Measurements from ENCODE around the gene SLC5A7. TPM values are rescaled to one million over a fixed set of nuclear protein-coding genes. Genes with fewer than 3 reads are reported as not detected.

SLC5A7 gene
- total RNA-seq, 4 donors from 2014 or later: 0.19 TPM; not detected in 3

DNA sequence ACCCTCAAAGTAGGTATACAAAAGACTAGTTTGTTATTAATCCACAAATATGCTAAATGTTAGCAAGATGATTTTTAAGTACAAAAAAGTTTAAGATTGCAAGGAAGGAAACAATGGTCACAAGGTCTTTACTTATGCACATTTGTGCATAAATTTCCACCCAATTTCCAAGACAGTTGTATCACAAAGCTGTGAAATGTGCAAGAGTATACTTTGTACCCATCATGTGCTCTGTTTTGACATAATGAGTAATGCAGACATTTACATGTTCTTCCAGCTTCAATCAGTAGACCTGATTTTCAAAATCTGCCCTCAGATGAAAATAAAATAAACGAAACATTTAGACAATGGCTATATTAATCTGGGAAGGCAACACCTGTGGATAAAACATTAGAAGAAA, 27.0 kb downstream of the SLC5A7 start:
- 77 to 82% methylated on average over 1 of the region's 1 CpG for WGBS, 2 donors
- no peaks in the 10 kb centered on the region for H3K36me3 ChIP-seq
- no peak overlapping the region for H3K27ac ChIP-seq
- intact Hi-C loops (cut with DNase I): no loop called here
- H3K9me3 ChIP-seq: peaks cover 0 to 18% (median 13%) of the 10 kb centered on the region in 3 donors
- no peak overlapping the region for H3K4me3 ChIP-seq
- H3K27me3 ChIP-seq: no peaks in the 10 kb centered on the region
- no peak for DNase-seq
- no peak for TF ChIP-seq POLR2A (IDR thresholded peaks at IDR 0.05)
- TF ChIP-seq, protein P1, sequence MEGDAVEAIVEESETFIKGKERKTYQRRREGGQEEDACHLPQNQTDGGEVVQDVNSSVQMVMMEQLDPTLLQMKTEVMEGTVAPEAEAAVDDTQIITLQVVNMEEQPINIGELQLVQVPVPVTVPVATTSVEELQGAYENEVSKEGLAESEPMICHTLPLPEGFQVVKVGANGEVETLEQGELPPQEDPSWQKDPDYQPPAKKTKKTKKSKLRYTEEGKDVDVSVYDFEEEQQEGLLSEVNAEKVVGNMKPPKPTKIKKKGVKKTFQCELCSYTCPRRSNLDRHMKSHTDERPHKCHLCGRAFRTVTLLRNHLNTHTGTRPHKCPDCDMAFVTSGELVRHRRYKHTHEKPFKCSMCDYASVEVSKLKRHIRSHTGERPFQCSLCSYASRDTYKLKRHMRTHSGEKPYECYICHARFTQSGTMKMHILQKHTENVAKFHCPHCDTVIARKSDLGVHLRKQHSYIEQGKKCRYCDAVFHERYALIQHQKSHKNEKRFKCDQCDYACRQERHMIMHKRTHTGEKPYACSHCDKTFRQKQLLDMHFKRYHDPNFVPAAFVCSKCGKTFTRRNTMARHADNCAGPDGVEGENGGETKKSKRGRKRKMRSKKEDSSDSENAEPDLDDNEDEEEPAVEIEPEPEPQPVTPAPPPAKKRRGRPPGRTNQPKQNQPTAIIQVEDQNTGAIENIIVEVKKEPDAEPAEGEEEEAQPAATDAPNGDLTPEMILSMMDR (IDR thresholded peaks at IDR 0.05): no peak
- no peaks in the 10 kb centered on the region for H3K4me1 ChIP-seq

DNA sequence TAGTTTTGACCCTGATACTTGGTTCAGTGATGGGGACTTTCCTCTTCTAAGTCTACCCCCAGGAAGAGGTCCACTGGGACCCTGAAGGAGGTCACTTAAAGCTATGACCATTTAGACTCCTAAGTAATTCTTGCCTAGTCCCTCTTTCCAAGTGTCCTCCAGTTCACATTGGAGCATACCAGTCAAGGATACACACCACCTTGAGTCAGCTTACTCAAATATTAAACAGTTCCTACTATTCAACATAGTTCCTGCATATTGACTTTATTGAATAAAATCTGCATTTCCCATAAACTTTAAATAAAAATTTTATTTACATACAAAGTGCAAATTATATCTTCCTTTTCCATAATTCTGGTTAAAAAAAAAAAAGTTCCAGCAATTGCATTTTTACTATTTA, 36.3 kb downstream of the SLC5A7 start:
- H3K9me3 ChIP-seq: no peaks in the 10 kb centered on the region
- intact Hi-C loops (cut with DNase I): no loop called here
- no peak for DNase-seq

DNA sequence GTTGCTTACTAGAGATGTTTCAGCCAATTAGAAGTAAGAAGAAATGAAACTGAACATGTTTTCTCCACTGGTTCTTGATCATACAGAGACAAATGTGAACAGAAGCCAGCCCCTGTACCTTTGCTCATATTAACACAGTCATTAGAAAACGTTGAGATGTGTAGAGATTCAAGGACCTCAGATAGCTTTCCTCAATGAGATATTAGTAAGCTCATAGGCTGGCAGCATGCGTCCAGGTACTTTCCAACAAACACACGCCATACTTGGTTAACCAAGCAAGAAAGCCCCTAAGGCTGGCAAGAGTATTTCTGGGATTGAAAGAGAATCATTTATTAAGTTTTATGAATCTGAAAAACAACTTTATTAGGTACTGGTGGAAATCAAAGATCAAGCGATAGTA, 37.5 kb downstream of the SLC5A7 start:
- Histone ChIP-seq H3K4me1 (no peaks in the 10 kb centered on the region), H3K27ac (no peak overlapping the region), H3K36me3 (no peaks in the 10 kb centered on the region), H3K27me3 (no peaks in the 10 kb centered on the region), H3K4me3 (no peak overlapping the region), H3K9me3 (no peaks in the 10 kb centered on the region)
- WGBS, 2 donors: 60 to 74% methylated on average over 4 of the region's 4 CpGs
- TF ChIP-seq, protein P1 (IDR thresholded peaks at IDR 0.05): no peak
- intact Hi-C loops (cut with DNase I): no loop called here
- DNase-seq: no peak

More for the DNA sequence above, 36.3 kb downstream of the SLC5A7 start:
- Histone ChIP-seq H3K27me3 (no peaks in the 10 kb centered on the region), H3K4me1 (no peaks in the 10 kb centered on the region), H3K36me3 (no peaks in the 10 kb centered on the region), H3K27ac (no peak overlapping the region), H3K4me3 (no peak overlapping the region)
- no peak for TF ChIP-seq POLR2A (IDR thresholded peaks at IDR 0.05)
- TF ChIP-seq, protein P1 (IDR thresholded peaks at IDR 0.05): no peak

DNA sequence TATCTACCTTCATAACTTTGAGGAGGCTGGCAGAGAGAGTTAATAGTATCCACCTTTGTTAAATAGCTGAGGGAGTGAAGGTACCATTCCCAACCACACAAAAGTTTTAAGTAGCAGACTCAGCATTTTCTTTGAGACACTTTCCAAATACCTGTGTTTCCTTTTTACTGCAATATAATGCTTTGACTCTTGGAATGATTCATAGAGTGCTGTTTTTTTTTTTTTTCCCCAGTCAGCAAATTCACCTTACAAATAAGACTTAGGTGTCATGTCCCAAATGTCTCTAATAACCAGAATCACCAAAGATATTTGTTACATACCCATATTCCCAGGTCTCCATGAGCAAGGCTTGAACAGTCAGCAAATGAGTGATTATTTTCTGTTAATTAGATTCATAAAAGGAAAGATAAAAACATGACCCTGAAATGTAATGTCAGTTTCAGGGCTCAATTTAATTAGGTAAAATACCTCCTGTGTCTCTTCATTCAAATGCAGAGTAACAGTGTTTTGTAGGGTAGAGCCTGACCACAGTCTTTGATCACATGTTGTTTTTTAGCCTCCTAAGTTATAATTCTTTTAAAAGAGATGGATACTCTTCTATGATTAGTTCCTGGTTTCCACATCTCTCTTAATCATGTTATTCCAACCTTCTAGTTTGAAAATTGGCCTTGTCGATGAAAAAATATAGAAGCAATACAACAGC, 39.9 kb downstream of the SLC5A7 start:
- DNase-seq: no peak
- intact Hi-C loops (cut with DNase I): no loop called here
- TF ChIP-seq, protein P1 (IDR thresholded peaks at IDR 0.05): no peak
- no peak for TF ChIP-seq POLR2A (IDR thresholded peaks at IDR 0.05)
- Histone ChIP-seq H3K4me1 (no peaks in the 10 kb centered on the region), H3K27me3 (no peaks in the 10 kb centered on the region), H3K9me3 (peaks cover 0 to under 1% (median 0%) of the 10 kb centered on the region in 3 donors), H3K27ac (no peak overlapping the region), H3K36me3 (no peaks in the 10 kb centered on the region), H3K4me3 (no peak overlapping the region)
- 78 to 89% methylated on average over 1 of the region's 1 CpG for WGBS, 2 donors

DNA sequence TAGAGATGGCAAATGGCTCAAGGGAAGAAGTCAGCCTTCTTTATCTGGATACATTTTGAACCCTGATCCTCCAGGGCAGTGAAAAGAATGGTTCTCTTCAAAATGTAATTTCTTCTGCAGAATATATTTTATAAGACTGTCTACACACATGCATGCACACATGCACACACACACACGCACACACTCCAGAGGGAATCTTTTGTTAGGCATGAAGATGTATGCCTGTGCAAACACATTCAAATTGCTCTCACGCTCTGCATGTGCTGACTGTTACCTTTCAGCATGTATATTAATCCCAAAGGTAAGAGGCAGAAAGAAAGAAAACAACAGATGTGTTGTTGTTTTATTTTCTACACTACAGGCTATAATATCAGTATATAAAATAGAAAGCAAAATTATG, 43.2 kb downstream of the SLC5A7 start:
- no peak for TF ChIP-seq POLR2A (IDR thresholded peaks at IDR 0.05)
- TF ChIP-seq, protein P1 (IDR thresholded peaks at IDR 0.05): no peak
- H3K36me3 ChIP-seq: no peaks in the 10 kb centered on the region
- WGBS, 2 donors: 73 to 82% methylated on average over 2 of the region's 2 CpGs
- intact Hi-C loops (cut with DNase I): no loop called here
- DNase-seq: no peak
- no peaks in the 10 kb centered on the region for H3K4me1 ChIP-seq
- H3K4me3 ChIP-seq: no peak overlapping the region
- peaks cover 0 to 6% (median 0%) of the 10 kb centered on the region in 3 donors for H3K9me3 ChIP-seq
- H3K27me3 ChIP-seq: no peaks in the 10 kb centered on the region
- H3K27ac ChIP-seq: no peak overlapping the region

Data from esophagus squamous epithelium (tissue), 5 donors.